NK-92 (cell line): ENCODE results near the gene FAM110A.
A peak's percentile ranks its signal among the peaks of the same experiment; 100 is the strongest.
"Not testable (repeated sequence)": the region's sequence is repeated elsewhere in the genome, so short reads cannot be mapped to it uniquely, and the experiment has no call there.

Experiments
- DNase-seq: peaks from one replicate; lab custom pipeline; 2025; ENCODE audit not compliant: unreplicated experiment; lab: John Stamatoyannopoulos, UW

Gene FAM110A

GRCh38 chr20:833450-834150, at the start of gene FAM110A:
TSS of gene FAM110A (plus strand) at chr20:833715. CDS start at chr20:844805, 11,090 bp downstream.
- peak; percentile 75 for DNase-seq

- no peak for DNase-seq
Measured at GRCh38 chr20:787825-788224, 45.7 kb upstream of the FAM110A start.

- no peak for DNase-seq
Measured at GRCh38 chr20:791056-791455, 42.5 kb upstream of the FAM110A start.

- DNase-seq, result no peak
Measured at GRCh38 chr20:792248-792647, 41.3 kb upstream of the FAM110A start.

GRCh38 chr20:796921-797320, 36.6 kb upstream of the FAM110A start:
- no peak for DNase-seq

- not testable (repeated sequence) for DNase-seq
Measured at GRCh38 chr20:798746-799145, 34.8 kb upstream of the FAM110A start.

- not testable (repeated sequence) for DNase-seq
Measured at GRCh38 chr20:800026-800425, 33.5 kb upstream of the FAM110A start.

- no peak for DNase-seq
Measured at GRCh38 chr20:801678-802077, 31.8 kb upstream of the FAM110A start.

- no peak for DNase-seq
Measured at GRCh38 chr20:805713-806112, 27.8 kb upstream of the FAM110A start.

GRCh38 chr20:811776-812434, 21.6 kb upstream of the FAM110A start:
- DNase-seq, result not testable (repeated sequence)

- DNase-seq, result not testable (repeated sequence)
Measured at GRCh38 chr20:812435-812814, 21.1 kb upstream of the FAM110A start.

GRCh38 chr20:813390-813789, 20.1 kb upstream of the FAM110A start:
- DNase-seq, result no peak

- no peak for DNase-seq
Measured at GRCh38 chr20:815226-815625, 18.3 kb upstream of the FAM110A start.

- DNase-seq, result no peak
Measured at GRCh38 chr20:815914-816606, 17.5 kb upstream of the FAM110A start.

GRCh38 chr20:818001-818664, 15.4 kb upstream of the FAM110A start:
- no peak for DNase-seq

- DNase-seq, result no peak
Measured at GRCh38 chr20:819680-820322, 13.7 kb upstream of the FAM110A start.

GRCh38 chr20:820323-820953, 13.1 kb upstream of the FAM110A start:
- DNase-seq, result no peak

- DNase-seq, result no peak
Measured at GRCh38 chr20:821046-821730, 12.3 kb upstream of the FAM110A start.

GRCh38 chr20:821731-822065, 11.8 kb upstream of the FAM110A start:
- no peak for DNase-seq
